Gastroesophageal sphincter (tissue), 4 donors: ENCODE data around the gene TDRD3. TPM values are rescaled to one million over a fixed set of nuclear protein-coding genes. Genes with fewer than 3 reads are reported as not detected.

Source experiments
- ATAC-seq: fragments of 150-250 bp; one replicate; pipeline ENCODE4 v1.9.1; 2016; ENCODE audit warnings: mild to moderate bottlenecking, moderate library complexity
- H3K27ac ChIP-seq, 4 donors: fragments of 200-600 bp; sonication (generic) in 3 of 4; 1 replicate in 3 of 4; 2 replicates in 1 of 4; pipeline ENCODE4 v1.5.1; 2016 to 2019
- H3K27me3 ChIP-seq: fragments of 200-600 bp; sonication (generic); one replicate; pipeline ENCODE4 v1.5.1; 2019
- H3K36me3 ChIP-seq, 2 donors: fragments of 200-600 bp; sonication (generic); one replicate each; pipeline ENCODE4 v1.5.1; 2019; ENCODE audit warnings: control low read depth in 1 of 2
- H3K4me1 ChIP-seq, 3 donors: fragments of 200-600 bp; sonication (generic); 1 replicate in 2 of 3; 2 replicates in 1 of 3; pipeline ENCODE4 v1.5.1; 2016 to 2019; ENCODE audit warnings: control low read depth in 2 of 3
- H3K4me3 ChIP-seq, 2 donors: fragments of 200-600 bp; sonication (generic); one replicate each; pipeline ENCODE4 v1.5.1; 2019; ENCODE audit warnings: mild to moderate bottlenecking in 1 of 2, moderate library complexity in 1 of 2
- H3K9me3 ChIP-seq, 3 donors: fragments of 200-600 bp; sonication (generic); one replicate each; pipeline ENCODE4 v1.5.1; 2017 to 2019; ENCODE audit warnings: control low read depth in 2 of 3
- EP300 ChIP-seq: sonication (generic); formaldehyde crosslinking; IDR thresholded peaks from one replicate; pipeline ENCODE4 v1.6.1; 2017; ENCODE audit warnings: antibody characterized with exemption, mild to moderate bottlenecking
- POLR2A ChIP-seq, 2 donors: fragments of 450-650 bp; IDR thresholded peaks; one replicate each; pipeline ENCODE4 v1.6.1; 2017; ENCODE audit warnings: antibody characterized with exemption in 2 of 2, mild to moderate bottlenecking in 2 of 2, moderate library complexity in 1 of 2
- POLR2AphosphoS5 ChIP-seq: sonication (generic); formaldehyde crosslinking; IDR thresholded peaks from one replicate; pipeline ENCODE4 v1.6.1; 2017; ENCODE audit warnings: antibody characterized with exemption
- WGBS, 2 donors: methylation state at CpG; one replicate each; pipeline ENCODE4 v1.1.5; 2018; ENCODE audit warnings: low coverage in 1 of 2; 5-methylcytosine and 5-hydroxymethylcytosine counted together
- total RNA-seq, 4 donors: library from RNA; depleted of rRNA; stranded (reverse); fragments of >200 nt; gene quantifications; one replicate each; pipeline ENCODE4 v1.1.0, GENCODE V29; 2016
- TF ChIP-seq, protein P1 (sequence below), 4 experiments: fragments of 200-600 bp in 2 of 4; fragments of 450-650 bp in 2 of 4; sonication (generic) in 1 of 4; IDR thresholded peaks; one replicate each; pipeline ENCODE4 v1.5.1; 2017 to 2019; ENCODE audit warnings: antibody characterized with exemption in 4 of 4, mild to moderate bottlenecking in 2 of 4, moderate library complexity in 2 of 4

The TDRD3 gene
- total RNA-seq, 4 donors from 2014 or later: 22.4 to 41.4 (median 28.7) TPM

GRCh38 chr13:60538566-60538965, 141.5 kb downstream of the TDRD3 start:
- peaks cover 0 to 29% of the 10 kb centered on the region in 2 donors for H3K36me3 ChIP-seq
- no peak overlapping the region for H3K27ac ChIP-seq
- H3K4me1 ChIP-seq: no peaks in the 10 kb centered on the region
- H3K27me3 ChIP-seq: no peaks in the 10 kb centered on the region
- 58% methylated on average over 1 of the region's 1 CpG for WGBS, 2 donors
- H3K9me3 ChIP-seq: no peaks in the 10 kb centered on the region
- ATAC-seq: no peak
- no peak overlapping the region for H3K4me3 ChIP-seq
- TF ChIP-seq POLR2AphosphoS5 (no peak), POLR2A (IDR thresholded peaks at IDR 0.05) (no peak), EP300 (no peak)
- TF ChIP-seq, protein P1, sequence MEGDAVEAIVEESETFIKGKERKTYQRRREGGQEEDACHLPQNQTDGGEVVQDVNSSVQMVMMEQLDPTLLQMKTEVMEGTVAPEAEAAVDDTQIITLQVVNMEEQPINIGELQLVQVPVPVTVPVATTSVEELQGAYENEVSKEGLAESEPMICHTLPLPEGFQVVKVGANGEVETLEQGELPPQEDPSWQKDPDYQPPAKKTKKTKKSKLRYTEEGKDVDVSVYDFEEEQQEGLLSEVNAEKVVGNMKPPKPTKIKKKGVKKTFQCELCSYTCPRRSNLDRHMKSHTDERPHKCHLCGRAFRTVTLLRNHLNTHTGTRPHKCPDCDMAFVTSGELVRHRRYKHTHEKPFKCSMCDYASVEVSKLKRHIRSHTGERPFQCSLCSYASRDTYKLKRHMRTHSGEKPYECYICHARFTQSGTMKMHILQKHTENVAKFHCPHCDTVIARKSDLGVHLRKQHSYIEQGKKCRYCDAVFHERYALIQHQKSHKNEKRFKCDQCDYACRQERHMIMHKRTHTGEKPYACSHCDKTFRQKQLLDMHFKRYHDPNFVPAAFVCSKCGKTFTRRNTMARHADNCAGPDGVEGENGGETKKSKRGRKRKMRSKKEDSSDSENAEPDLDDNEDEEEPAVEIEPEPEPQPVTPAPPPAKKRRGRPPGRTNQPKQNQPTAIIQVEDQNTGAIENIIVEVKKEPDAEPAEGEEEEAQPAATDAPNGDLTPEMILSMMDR (IDR thresholded peaks at IDR 0.05): no peak

- 89 to 93% methylated on average over 4 of the region's 4 CpGs for WGBS, 2 donors
Measured at GRCh38 chr13:60540276-60540675, 143.3 kb downstream of the TDRD3 start.

DNA sequence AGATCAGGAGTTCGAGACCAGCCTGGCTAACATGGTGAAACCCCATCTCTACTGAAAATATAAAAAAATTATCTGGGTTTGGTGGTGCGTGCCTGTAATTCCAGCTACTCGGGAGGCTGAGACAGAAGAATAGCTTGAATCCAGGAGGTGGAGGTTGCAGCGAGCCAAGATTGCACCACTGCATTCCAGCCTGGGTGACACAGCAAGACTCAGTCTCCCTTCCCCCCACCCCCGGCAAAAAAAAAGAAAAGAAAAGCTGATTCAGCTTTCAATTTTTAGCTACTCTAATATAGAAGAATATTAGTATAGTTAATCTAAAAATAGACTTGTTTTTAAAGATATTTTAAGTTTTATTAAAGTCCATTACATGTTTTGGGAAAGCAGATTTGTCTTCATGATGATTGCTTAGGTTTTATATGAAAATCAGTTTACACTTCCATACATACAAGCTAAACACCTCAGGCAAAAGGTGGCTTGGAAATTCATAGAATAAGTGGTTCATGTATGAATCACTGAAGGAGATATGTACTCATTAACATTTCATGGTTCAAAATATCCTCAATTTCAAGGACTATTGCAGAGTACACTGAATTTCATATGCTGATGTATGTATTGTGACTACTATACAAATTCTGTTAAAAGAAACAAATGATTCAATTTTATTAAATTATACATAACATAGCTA, 165.2 kb downstream of the TDRD3 start:
- TF ChIP-seq POLR2AphosphoS5: no peak
- H3K27me3 ChIP-seq: no peaks in the 10 kb centered on the region
- no peaks in the 10 kb centered on the region for H3K9me3 ChIP-seq
- H3K27ac ChIP-seq: no peak overlapping the region
- WGBS, 2 donors: 92 to 95% methylated on average over 4 to 5 of the region's 5 CpGs
- no peaks in the 10 kb centered on the region for H3K4me1 ChIP-seq
- ATAC-seq: no peak
- H3K36me3 ChIP-seq: peaks cover 0 to 9% of the 10 kb centered on the region in 2 donors
- no peak overlapping the region for H3K4me3 ChIP-seq

More at GRCh38 chr13:60540276-60540675, 143.3 kb downstream of the TDRD3 start:
- Histone ChIP-seq H3K4me1 (no peaks in the 10 kb centered on the region), H3K27me3 (no peaks in the 10 kb centered on the region), H3K9me3 (no peaks in the 10 kb centered on the region), H3K4me3 (no peak overlapping the region), H3K36me3 (peaks cover 0 to 19% of the 10 kb centered on the region in 2 donors), H3K27ac (no peak overlapping the region)
- ATAC-seq: no peak
- TF ChIP-seq, protein P1 (IDR thresholded peaks at IDR 0.05): no peak
- TF ChIP-seq POLR2A (IDR thresholded peaks at IDR 0.05) (no peak), EP300 (no peak), POLR2AphosphoS5 (no peak)

DNA sequence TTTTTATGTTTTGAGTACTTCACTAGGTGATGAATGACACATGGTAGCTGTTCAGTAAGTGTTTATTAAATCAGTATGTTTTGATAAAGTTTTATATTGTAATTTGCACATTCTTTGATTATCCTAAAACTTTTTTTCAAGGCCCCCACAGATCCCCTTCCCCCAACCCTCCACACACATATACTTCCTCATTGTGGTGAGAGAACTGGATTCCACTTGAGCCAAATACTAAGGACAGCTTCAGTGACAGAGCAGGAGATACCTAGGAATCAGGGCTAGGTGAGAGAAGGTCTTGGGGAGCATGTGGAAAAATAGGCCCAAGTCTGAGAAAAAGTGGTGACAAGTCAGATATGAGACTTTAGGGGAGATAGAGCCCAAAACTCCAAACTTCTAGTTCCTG, 174.6 kb downstream of the TDRD3 start:
- no peak overlapping the region for H3K4me3 ChIP-seq
- H3K9me3 ChIP-seq: no peaks in the 10 kb centered on the region
- H3K27me3 ChIP-seq: no peaks in the 10 kb centered on the region
- H3K36me3 ChIP-seq: peaks cover 0 to 70% of the 10 kb centered on the region in 2 donors
- no peak for ATAC-seq
- TF ChIP-seq POLR2AphosphoS5 (no peak), POLR2A (IDR thresholded peaks at IDR 0.05) (no peak), EP300 (no peak)
- TF ChIP-seq, protein P1 (IDR thresholded peaks at IDR 0.05): no peak
- H3K4me1 ChIP-seq: no peaks in the 10 kb centered on the region
- no peak overlapping the region for H3K27ac ChIP-seq

GRCh38 chr13:60572003-60572798, 175.2 kb downstream of the TDRD3 start:
- no peak for ATAC-seq
- no peak for TF ChIP-seq EP300
- TF ChIP-seq, protein P1 (IDR thresholded peaks at IDR 0.05): no peak
- TF ChIP-seq POLR2A (IDR thresholded peaks at IDR 0.05): no peak
- no peak for TF ChIP-seq POLR2AphosphoS5
- no peaks in the 10 kb centered on the region for H3K4me1 ChIP-seq
- no peak overlapping the region for H3K4me3 ChIP-seq
- peaks cover 0 to 66% of the 10 kb centered on the region in 2 donors for H3K36me3 ChIP-seq
- H3K9me3 ChIP-seq: no peaks in the 10 kb centered on the region
- no peaks in the 10 kb centered on the region for H3K27me3 ChIP-seq
- 52 to 54% methylated on average over 4 to 5 of the region's 5 CpGs for WGBS, 2 donors
- H3K27ac ChIP-seq: no peak overlapping the region
